Measurements from ENCODE around the gene COL12A1. TPM values are rescaled to one million over a fixed set of nuclear protein-coding genes. Genes with fewer than 3 reads are reported as not detected.

COL12A1 gene
- total RNA-seq, 1 donor from 2014 or later = 1.3 TPM

- no peaks in the 10 kb centered on the region for H3F3A ChIP-seq (ENCODE audit: low read depth)
- no peak for DNase-seq (ENCODE audit: low spot score)
- no peak overlapping the region for H3K27ac ChIP-seq
Observed at GRCh38 chr6:75089921-75090320, 115.9 kb downstream of the COL12A1 start.

GRCh38 chr6:75089151-75089897 is 116.5 kb downstream of the COL12A1 start:
- no peak overlapping the region for H3K4me3 ChIP-seq
- no peaks in the 10 kb centered on the region for H3K9me3 ChIP-seq (ENCODE audit: low read depth)
- no peak overlapping the region for H3K27ac Mint-ChIP-seq
- H4K20me1 ChIP-seq (ENCODE audit: low read depth) = no peaks in the 10 kb centered on the region
- H3K4me1 Mint-ChIP-seq = peaks cover 8% of the 10 kb centered on the region
- no peak overlapping the region for H3K4me2 ChIP-seq
- H3K79me2 ChIP-seq (ENCODE audit: low read depth) = no peaks in the 10 kb centered on the region
- H3K27me3 ChIP-seq = peaks cover 17% of the 10 kb centered on the region
- H3K36me3 Mint-ChIP-seq = no peaks in the 10 kb centered on the region
- H3K27me3 Mint-ChIP-seq (ENCODE audit: insufficient read depth, low read depth) = no peaks in the 10 kb centered on the region
- H3K4me3 Mint-ChIP-seq = no peak overlapping the region
- peaks cover 7% of the 10 kb centered on the region for H3K4me1 ChIP-seq
- no peak overlapping the region for H3K9ac ChIP-seq
- H3K9me3 Mint-ChIP-seq = no peaks in the 10 kb centered on the region
- H3K27ac ChIP-seq = no peak overlapping the region
- H3F3A ChIP-seq (ENCODE audit: low read depth) = no peaks in the 10 kb centered on the region
- H2AFZ ChIP-seq (replicated peaks) = no peak overlapping the region
- no peak for DNase-seq (ENCODE audit: low spot score)
- TF ChIP-seq CTCF (IDR thresholded peaks at IDR 0.05) (no peak), EZH2phosphoT487 (IDR thresholded peaks at IDR 0.05) (no peak), EZH2 (IDR thresholded peaks at IDR 0.05) (no peak)
- H3K36me3 ChIP-seq = no peaks in the 10 kb centered on the region

More at GRCh38 chr6:75089921-75090320, 115.9 kb downstream of the COL12A1 start:
- no peaks in the 10 kb centered on the region for H3K27me3 Mint-ChIP-seq (ENCODE audit: insufficient read depth, low read depth)
- H3K9me3 Mint-ChIP-seq = no peaks in the 10 kb centered on the region
- Histone ChIP-seq H4K20me1 (ENCODE audit: low read depth) (no peaks in the 10 kb centered on the region), H3K9ac (no peak overlapping the region), H3K4me3 (no peak overlapping the region), H3K4me2 (no peak overlapping the region), H2AFZ (replicated peaks) (no peak overlapping the region), H3K36me3 (no peaks in the 10 kb centered on the region), H3K9me3 (ENCODE audit: low read depth) (no peaks in the 10 kb centered on the region), H3K27me3 (peaks cover 11% of the 10 kb centered on the region), H3K4me1 (peaks cover 4% of the 10 kb centered on the region), H3K79me2 (ENCODE audit: low read depth) (no peaks in the 10 kb centered on the region)
- no peaks in the 10 kb centered on the region for H3K36me3 Mint-ChIP-seq
- no peak overlapping the region for H3K4me3 Mint-ChIP-seq
- peaks cover 3% of the 10 kb centered on the region for H3K4me1 Mint-ChIP-seq
- TF ChIP-seq EZH2phosphoT487 (IDR thresholded peaks at IDR 0.05) = no peak
- no peak for TF ChIP-seq CTCF (IDR thresholded peaks at IDR 0.05)
- no peak for TF ChIP-seq EZH2 (IDR thresholded peaks at IDR 0.05)
- no peak overlapping the region for H3K27ac Mint-ChIP-seq

GRCh38 chr6:75085931-75086635 is 119.8 kb downstream of the COL12A1 start:
- no peak overlapping the region for H3K4me2 ChIP-seq
- no peak overlapping the region for H2AFZ ChIP-seq (replicated peaks)
- no peak overlapping the region for H3K27ac Mint-ChIP-seq
- no peaks in the 10 kb centered on the region for H3K36me3 Mint-ChIP-seq
- TF ChIP-seq CTCF (IDR thresholded peaks at IDR 0.05) (no peak), EZH2phosphoT487 (IDR thresholded peaks at IDR 0.05) (no peak), EZH2 (IDR thresholded peaks at IDR 0.05) (no peak)
- H3K9me3 ChIP-seq (ENCODE audit: low read depth) = no peaks in the 10 kb centered on the region
- H3K4me1 Mint-ChIP-seq = peaks cover 8% of the 10 kb centered on the region
- H3F3A ChIP-seq (ENCODE audit: low read depth) = no peaks in the 10 kb centered on the region
- no peak overlapping the region for H3K4me3 Mint-ChIP-seq
- no peaks in the 10 kb centered on the region for H3K9me3 Mint-ChIP-seq
- no peak for DNase-seq (ENCODE audit: low spot score)
- peaks cover 8% of the 10 kb centered on the region for H3K4me1 ChIP-seq
- no peaks in the 10 kb centered on the region for H3K27me3 Mint-ChIP-seq (ENCODE audit: insufficient read depth, low read depth)
- no peaks in the 10 kb centered on the region for H3K79me2 ChIP-seq (ENCODE audit: low read depth)
- H4K20me1 ChIP-seq (ENCODE audit: low read depth) = no peaks in the 10 kb centered on the region
- H3K27ac ChIP-seq = no peak overlapping the region
- no peak overlapping the region for H3K9ac ChIP-seq
- no peak overlapping the region for H3K4me3 ChIP-seq
- H3K27me3 ChIP-seq = peaks cover 28% of the 10 kb centered on the region
- H3K36me3 ChIP-seq = no peaks in the 10 kb centered on the region
